ENCODE data around the gene PELO.

The PELO gene

GRCh38 chr5:52771343-52772039, 16.2 kb upstream of the PELO start:
- H3K27me3 ChIP-seq (ENCODE audit: control insufficient read depth in 1 of 2, insufficient read depth in 2 of 2, low read length in 2 of 2): no peaks in the 10 kb centered on the region
- no peak overlapping the region for H3K27ac ChIP-seq (ENCODE audit: low read depth, low read length)

DNA sequence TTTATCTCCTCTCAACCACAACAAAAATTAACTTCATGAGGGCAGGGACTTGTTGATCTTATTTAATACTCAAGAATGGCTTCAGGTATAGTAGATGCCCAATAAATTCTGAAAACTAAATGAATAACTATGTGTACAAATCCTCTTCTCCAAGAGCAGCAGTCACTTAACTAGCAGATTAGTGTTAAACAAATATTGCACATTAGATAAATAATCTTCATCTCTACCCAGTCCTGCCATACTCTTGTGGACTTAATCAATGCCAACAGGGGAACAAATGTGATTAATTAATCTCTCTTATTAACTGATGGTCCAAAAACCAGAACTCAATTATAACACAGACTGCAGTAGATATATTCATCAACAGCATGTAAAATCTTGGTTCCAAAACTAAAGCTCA, 15.0 kb upstream of the PELO start:
- H3K27me3 ChIP-seq (ENCODE audit: control insufficient read depth in 1 of 2, insufficient read depth in 2 of 2, low read length in 2 of 2): no peaks in the 10 kb centered on the region
- no peak overlapping the region for H3K9ac ChIP-seq (ENCODE audit: low read depth in 1 of 2, low read length in 2 of 2)
- H3K4me3 ChIP-seq (ENCODE audit: low read depth in 1 of 2, low read length in 2 of 2): no peak overlapping the region
- peaks cover 0 to 4% of the 10 kb centered on the region in 2 donors for H3K4me1 ChIP-seq (ENCODE audit: control insufficient read depth in 1 of 2, insufficient read depth in 2 of 2, low read length in 2 of 2)
- H3K9me3 ChIP-seq (ENCODE audit: control insufficient read depth in 1 of 2, low read length in 2 of 2): no peaks in the 10 kb centered on the region
- H3K27ac ChIP-seq (ENCODE audit: low read depth, low read length): no peak overlapping the region
- H3K36me3 ChIP-seq (ENCODE audit: control insufficient read depth in 1 of 2, insufficient read depth in 2 of 2, low read length in 2 of 2): no peaks in the 10 kb centered on the region

More at GRCh38 chr5:52771343-52772039, 16.2 kb upstream of the PELO start:
- H3K9me3 ChIP-seq (ENCODE audit: control insufficient read depth in 1 of 2, low read length in 2 of 2): no peaks in the 10 kb centered on the region
- H3K4me3 ChIP-seq (ENCODE audit: low read depth in 1 of 2, low read length in 2 of 2): no peak overlapping the region
- peaks cover 0 to 4% of the 10 kb centered on the region in 2 donors for H3K4me1 ChIP-seq (ENCODE audit: control insufficient read depth in 1 of 2, insufficient read depth in 2 of 2, low read length in 2 of 2)
- H3K9ac ChIP-seq (ENCODE audit: low read depth in 1 of 2, low read length in 2 of 2): no peak overlapping the region
- H3K36me3 ChIP-seq (ENCODE audit: control insufficient read depth in 1 of 2, insufficient read depth in 2 of 2, low read length in 2 of 2): no peaks in the 10 kb centered on the region

- no peaks in the 10 kb centered on the region for H3K36me3 ChIP-seq (ENCODE audit: control insufficient read depth in 1 of 2, insufficient read depth in 2 of 2, low read length in 2 of 2)
- peaks cover 0 to 4% of the 10 kb centered on the region in 2 donors for H3K4me1 ChIP-seq (ENCODE audit: control insufficient read depth in 1 of 2, insufficient read depth in 2 of 2, low read length in 2 of 2)
- H3K9me3 ChIP-seq (ENCODE audit: control insufficient read depth in 1 of 2, low read length in 2 of 2): no peaks in the 10 kb centered on the region
- H3K9ac ChIP-seq (ENCODE audit: low read depth in 1 of 2, low read length in 2 of 2): no peak overlapping the region
- no peak overlapping the region for H3K4me3 ChIP-seq (ENCODE audit: low read depth in 1 of 2, low read length in 2 of 2)
- H3K27me3 ChIP-seq (ENCODE audit: control insufficient read depth in 1 of 2, insufficient read depth in 2 of 2, low read length in 2 of 2): no peaks in the 10 kb centered on the region
- no peak overlapping the region for H3K27ac ChIP-seq (ENCODE audit: low read depth, low read length)
Measured at GRCh38 chr5:52773342-52773741, 14.4 kb upstream of the PELO start.

DNA sequence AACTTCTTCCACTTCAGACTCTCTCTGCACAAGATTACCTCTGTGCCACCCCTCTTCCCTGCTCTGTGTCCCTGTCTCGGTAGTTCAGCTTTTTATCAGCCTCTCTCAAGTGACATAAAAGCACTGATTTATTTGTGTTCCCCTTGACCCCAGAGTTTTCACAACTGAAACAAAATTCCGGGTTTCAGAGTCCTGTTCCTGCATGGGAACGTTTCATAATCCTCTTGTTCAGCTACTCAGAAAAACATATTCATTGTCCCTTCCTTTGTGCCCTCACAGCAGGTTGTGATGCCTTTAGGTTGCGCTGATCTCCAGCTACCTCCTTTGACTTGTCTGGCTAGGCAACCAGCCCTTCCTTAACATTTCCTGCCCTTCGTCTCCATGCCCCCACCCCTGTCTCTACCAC, 13.7 kb upstream of the PELO start:
- Histone ChIP-seq H3K27me3 (ENCODE audit: control insufficient read depth in 1 of 2, insufficient read depth in 2 of 2, low read length in 2 of 2) (no peaks in the 10 kb centered on the region), H3K4me1 (ENCODE audit: control insufficient read depth in 1 of 2, insufficient read depth in 2 of 2, low read length in 2 of 2) (peaks cover 0 to 4% of the 10 kb centered on the region in 2 donors), H3K4me3 (ENCODE audit: low read depth in 1 of 2, low read length in 2 of 2) (no peak overlapping the region), H3K9me3 (ENCODE audit: control insufficient read depth in 1 of 2, low read length in 2 of 2) (no peaks in the 10 kb centered on the region), H3K27ac (ENCODE audit: low read depth, low read length) (no peak overlapping the region), H3K36me3 (ENCODE audit: control insufficient read depth in 1 of 2, insufficient read depth in 2 of 2, low read length in 2 of 2) (no peaks in the 10 kb centered on the region), H3K9ac (ENCODE audit: low read depth in 1 of 2, low read length in 2 of 2) (no peak overlapping the region)

GRCh38 chr5:52776116-52776515, 11.6 kb upstream of the PELO start:
- no peak overlapping the region for H3K4me3 ChIP-seq (ENCODE audit: low read depth in 1 of 2, low read length in 2 of 2)
- H3K27ac ChIP-seq (ENCODE audit: low read depth, low read length): no peak overlapping the region
- H3K36me3 ChIP-seq (ENCODE audit: control insufficient read depth in 1 of 2, insufficient read depth in 2 of 2, low read length in 2 of 2): no peaks in the 10 kb centered on the region
- peaks cover 0 to 4% of the 10 kb centered on the region in 2 donors for H3K4me1 ChIP-seq (ENCODE audit: control insufficient read depth in 1 of 2, insufficient read depth in 2 of 2, low read length in 2 of 2)
- H3K9me3 ChIP-seq (ENCODE audit: control insufficient read depth in 1 of 2, low read length in 2 of 2): no peaks in the 10 kb centered on the region
- no peaks in the 10 kb centered on the region for H3K27me3 ChIP-seq (ENCODE audit: control insufficient read depth in 1 of 2, insufficient read depth in 2 of 2, low read length in 2 of 2)
- no peak overlapping the region for H3K9ac ChIP-seq (ENCODE audit: low read depth in 1 of 2, low read length in 2 of 2)

GRCh38 chr5:52777186-52777585, 10.5 kb upstream of the PELO start:
- no peaks in the 10 kb centered on the region for H3K27me3 ChIP-seq (ENCODE audit: control insufficient read depth in 1 of 2, insufficient read depth in 2 of 2, low read length in 2 of 2)
- H3K36me3 ChIP-seq (ENCODE audit: control insufficient read depth in 1 of 2, insufficient read depth in 2 of 2, low read length in 2 of 2): no peaks in the 10 kb centered on the region
- H3K9ac ChIP-seq (ENCODE audit: low read depth in 1 of 2, low read length in 2 of 2): no peak overlapping the region
- no peak overlapping the region for H3K4me3 ChIP-seq (ENCODE audit: low read depth in 1 of 2, low read length in 2 of 2)
- H3K27ac ChIP-seq (ENCODE audit: low read depth, low read length): no peak overlapping the region
- no peaks in the 10 kb centered on the region for H3K4me1 ChIP-seq (ENCODE audit: control insufficient read depth in 1 of 2, insufficient read depth in 2 of 2, low read length in 2 of 2)
- no peaks in the 10 kb centered on the region for H3K9me3 ChIP-seq (ENCODE audit: control insufficient read depth in 1 of 2, low read length in 2 of 2)

DNA sequence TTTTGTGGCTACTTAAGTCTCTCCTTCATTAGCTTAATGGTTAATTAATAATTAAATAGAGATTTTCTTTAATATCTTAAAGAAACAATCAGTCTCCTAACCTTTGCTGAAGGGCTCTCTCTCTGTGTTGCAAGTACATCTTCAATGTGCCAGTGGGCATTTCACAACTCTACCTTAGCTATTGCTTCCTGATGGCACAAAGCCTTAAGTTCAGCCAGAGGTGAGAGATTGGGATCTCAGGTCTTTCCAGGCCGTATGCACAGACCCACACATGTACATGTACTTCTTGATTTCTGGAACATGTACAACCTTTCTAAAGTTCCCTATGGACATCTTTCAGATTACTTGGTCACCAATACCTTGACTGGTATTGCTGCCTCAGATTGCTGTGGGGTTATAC, 8.9 kb upstream of the PELO start:
- Histone ChIP-seq H3K36me3 (ENCODE audit: control insufficient read depth in 1 of 2, insufficient read depth in 2 of 2, low read length in 2 of 2) (no peaks in the 10 kb centered on the region), H3K9ac (ENCODE audit: low read depth in 1 of 2, low read length in 2 of 2) (no peak overlapping the region), H3K9me3 (ENCODE audit: control insufficient read depth in 1 of 2, low read length in 2 of 2) (no peaks in the 10 kb centered on the region), H3K4me3 (ENCODE audit: low read depth in 1 of 2, low read length in 2 of 2) (no peak overlapping the region), H3K27me3 (ENCODE audit: control insufficient read depth in 1 of 2, insufficient read depth in 2 of 2, low read length in 2 of 2) (no peaks in the 10 kb centered on the region), H3K4me1 (ENCODE audit: control insufficient read depth in 1 of 2, insufficient read depth in 2 of 2, low read length in 2 of 2) (no peaks in the 10 kb centered on the region), H3K27ac (ENCODE audit: low read depth, low read length) (no peak overlapping the region)

DNA sequence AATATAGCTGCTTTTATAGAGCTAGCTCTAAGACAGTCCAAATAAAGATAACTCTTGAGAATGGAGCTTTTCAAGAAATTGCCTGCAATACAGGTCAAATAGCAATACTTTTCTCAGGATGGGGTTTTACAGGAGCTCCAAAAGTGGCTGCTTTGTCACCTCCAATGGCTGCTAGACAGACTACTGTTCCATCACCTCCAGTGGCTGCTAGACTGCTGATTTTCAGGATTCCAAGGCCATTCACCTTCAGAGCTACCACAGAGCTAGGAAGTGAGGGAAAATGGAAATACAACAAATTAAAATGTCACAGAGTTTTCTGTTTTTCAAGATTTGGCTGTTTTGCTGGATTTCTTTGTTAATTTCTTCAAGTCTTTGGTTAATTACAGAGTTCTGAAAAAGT, 8.5 kb upstream of the PELO start:
- Histone ChIP-seq H3K36me3 (ENCODE audit: control insufficient read depth in 1 of 2, insufficient read depth in 2 of 2, low read length in 2 of 2) (no peaks in the 10 kb centered on the region), H3K4me1 (ENCODE audit: control insufficient read depth in 1 of 2, insufficient read depth in 2 of 2, low read length in 2 of 2) (no peaks in the 10 kb centered on the region), H3K9me3 (ENCODE audit: control insufficient read depth in 1 of 2, low read length in 2 of 2) (no peaks in the 10 kb centered on the region), H3K4me3 (ENCODE audit: low read depth in 1 of 2, low read length in 2 of 2) (no peak overlapping the region), H3K27ac (ENCODE audit: low read depth, low read length) (no peak overlapping the region), H3K9ac (ENCODE audit: low read depth in 1 of 2, low read length in 2 of 2) (no peak overlapping the region), H3K27me3 (ENCODE audit: control insufficient read depth in 1 of 2, insufficient read depth in 2 of 2, low read length in 2 of 2) (no peaks in the 10 kb centered on the region)

DNA sequence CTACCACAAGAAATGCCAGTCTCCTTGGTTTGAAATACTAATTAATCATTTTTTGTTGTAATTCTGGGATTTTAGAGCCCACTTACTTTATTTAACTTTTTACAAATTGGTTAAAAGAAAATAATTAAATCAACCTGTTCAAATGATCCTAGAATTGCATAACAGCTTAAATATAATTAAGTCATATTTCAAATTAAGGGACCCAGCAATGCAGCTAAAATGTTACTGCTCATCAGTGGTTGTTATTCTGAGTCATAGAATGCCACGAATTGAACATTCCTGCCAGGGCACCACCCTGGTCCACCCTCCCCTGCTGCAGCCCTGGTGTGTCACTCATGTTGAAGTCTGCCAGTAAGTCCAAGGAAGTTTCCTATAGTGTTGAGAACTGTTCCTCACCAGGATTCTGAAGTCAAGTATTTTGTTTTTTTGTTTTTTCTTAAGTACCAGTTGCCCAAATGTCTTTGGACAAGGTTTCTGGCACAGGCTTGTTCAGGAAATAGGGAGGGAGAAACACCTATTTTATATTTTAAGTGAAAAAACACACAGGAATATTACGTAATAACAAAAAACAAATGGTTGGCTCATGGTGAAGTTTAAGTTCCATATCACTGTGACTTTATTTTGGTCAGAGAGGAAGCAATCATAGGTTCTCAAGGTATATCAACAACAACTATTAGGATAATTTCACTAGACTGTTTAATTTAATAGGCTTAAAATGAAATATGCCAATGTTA, 4.3 kb upstream of the PELO start:
- no peak overlapping the region for H3K4me3 ChIP-seq (ENCODE audit: low read depth in 1 of 2, low read length in 2 of 2)
- H3K4me1 ChIP-seq (ENCODE audit: control insufficient read depth in 1 of 2, insufficient read depth in 2 of 2, low read length in 2 of 2): peaks cover 10 to 11% of the 10 kb centered on the region in 2 donors
- no peaks in the 10 kb centered on the region for H3K9me3 ChIP-seq (ENCODE audit: control insufficient read depth in 1 of 2, low read length in 2 of 2)
- H3K9ac ChIP-seq (ENCODE audit: low read depth in 1 of 2, low read length in 2 of 2): no peak overlapping the region
- H3K27ac ChIP-seq (ENCODE audit: low read depth, low read length): no peak overlapping the region
- no peaks in the 10 kb centered on the region for H3K27me3 ChIP-seq (ENCODE audit: control insufficient read depth in 1 of 2, insufficient read depth in 2 of 2, low read length in 2 of 2)
- no peaks in the 10 kb centered on the region for H3K36me3 ChIP-seq (ENCODE audit: control insufficient read depth in 1 of 2, insufficient read depth in 2 of 2, low read length in 2 of 2)

DNA sequence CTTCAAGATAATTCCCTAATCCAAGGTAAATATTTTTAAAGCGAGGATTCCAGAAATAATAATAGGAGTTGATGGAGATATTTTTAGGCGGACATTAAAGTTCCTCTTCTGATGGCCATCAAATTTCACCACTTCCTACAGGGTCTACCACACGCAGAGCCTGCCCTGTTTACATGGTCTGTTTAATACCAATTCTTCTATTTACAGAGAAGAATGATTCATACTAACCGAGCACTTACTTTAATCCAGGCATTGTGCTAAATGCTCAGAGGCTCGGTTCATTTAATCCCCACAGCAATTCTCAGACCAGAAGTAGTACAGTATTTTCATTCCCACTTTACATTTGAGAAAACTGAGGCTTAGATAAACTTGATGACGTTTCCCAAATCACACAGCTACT, 3.0 kb upstream of the PELO start:
- Histone ChIP-seq H3K27me3 (ENCODE audit: control insufficient read depth in 1 of 2, insufficient read depth in 2 of 2, low read length in 2 of 2) (no peaks in the 10 kb centered on the region), H3K27ac (ENCODE audit: low read depth, low read length) (no peak overlapping the region), H3K36me3 (ENCODE audit: control insufficient read depth in 1 of 2, insufficient read depth in 2 of 2, low read length in 2 of 2) (no peaks in the 10 kb centered on the region), H3K9ac (ENCODE audit: low read depth in 1 of 2, low read length in 2 of 2) (no peak overlapping the region), H3K9me3 (ENCODE audit: control insufficient read depth in 1 of 2, low read length in 2 of 2) (no peaks in the 10 kb centered on the region), H3K4me3 (ENCODE audit: low read depth in 1 of 2, low read length in 2 of 2) (no peak overlapping the region), H3K4me1 (ENCODE audit: control insufficient read depth in 1 of 2, insufficient read depth in 2 of 2, low read length in 2 of 2) (peaks cover 14 to 19% of the 10 kb centered on the region in 2 donors)

Measured in duodenal mucosa (tissue), 2 donors.